GM12801 (cell line): ENCODE measurements around the gene MYOZ1.

Source experiments
- TF ChIP-seq, protein P1 (sequence below): IDR thresholded peaks from one replicate; pipeline ENCODE4 v1.5.1; 2011; ENCODE audit warnings: control low read depth; ENCODE audit not compliant: insufficient read length; ENCODE audit errors: extremely low read depth

Gene MYOZ1

DNA sequence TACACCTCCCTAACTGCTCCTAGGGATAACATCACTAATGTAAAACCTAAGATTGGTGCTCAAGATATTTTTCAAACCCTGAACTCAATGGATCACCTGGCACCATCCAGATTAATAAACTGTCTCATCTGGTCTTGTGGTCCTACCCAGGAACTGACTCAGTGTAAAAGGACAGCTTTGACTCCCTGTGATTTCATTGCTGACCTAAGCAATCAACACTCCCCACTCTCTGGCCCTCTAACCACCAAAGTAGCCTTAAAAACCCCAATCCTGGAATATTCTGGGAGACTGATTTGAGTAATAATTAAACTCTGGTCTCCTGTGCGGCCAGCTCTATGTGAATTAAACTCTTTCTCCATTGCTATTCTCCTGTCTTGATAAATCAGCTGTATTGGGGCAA, 43.9 kb downstream of the MYOZ1 start:
- TF ChIP-seq, protein P1, sequence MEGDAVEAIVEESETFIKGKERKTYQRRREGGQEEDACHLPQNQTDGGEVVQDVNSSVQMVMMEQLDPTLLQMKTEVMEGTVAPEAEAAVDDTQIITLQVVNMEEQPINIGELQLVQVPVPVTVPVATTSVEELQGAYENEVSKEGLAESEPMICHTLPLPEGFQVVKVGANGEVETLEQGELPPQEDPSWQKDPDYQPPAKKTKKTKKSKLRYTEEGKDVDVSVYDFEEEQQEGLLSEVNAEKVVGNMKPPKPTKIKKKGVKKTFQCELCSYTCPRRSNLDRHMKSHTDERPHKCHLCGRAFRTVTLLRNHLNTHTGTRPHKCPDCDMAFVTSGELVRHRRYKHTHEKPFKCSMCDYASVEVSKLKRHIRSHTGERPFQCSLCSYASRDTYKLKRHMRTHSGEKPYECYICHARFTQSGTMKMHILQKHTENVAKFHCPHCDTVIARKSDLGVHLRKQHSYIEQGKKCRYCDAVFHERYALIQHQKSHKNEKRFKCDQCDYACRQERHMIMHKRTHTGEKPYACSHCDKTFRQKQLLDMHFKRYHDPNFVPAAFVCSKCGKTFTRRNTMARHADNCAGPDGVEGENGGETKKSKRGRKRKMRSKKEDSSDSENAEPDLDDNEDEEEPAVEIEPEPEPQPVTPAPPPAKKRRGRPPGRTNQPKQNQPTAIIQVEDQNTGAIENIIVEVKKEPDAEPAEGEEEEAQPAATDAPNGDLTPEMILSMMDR, result no peak

DNA sequence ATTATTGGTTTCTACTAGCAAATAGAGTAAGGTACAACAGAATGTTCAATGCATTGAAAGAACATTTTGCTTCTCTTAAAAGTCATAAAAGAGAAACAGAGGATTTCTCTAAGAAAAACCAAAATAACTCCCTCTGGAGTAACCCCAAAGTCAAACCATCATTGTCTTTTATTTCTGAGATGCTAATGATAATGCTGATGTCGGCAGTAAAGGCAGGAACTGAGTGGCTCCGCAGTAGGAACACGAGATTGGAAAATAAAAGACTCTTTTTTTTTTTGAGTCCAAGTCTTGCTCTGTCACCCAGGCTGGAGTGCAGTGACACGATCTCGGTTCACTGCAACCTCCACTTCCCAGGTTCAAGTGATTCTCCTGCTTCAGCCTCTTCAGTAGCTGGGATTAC, 47.5 kb downstream of the MYOZ1 start:
- TF ChIP-seq, protein P1, result no peak

DNA sequence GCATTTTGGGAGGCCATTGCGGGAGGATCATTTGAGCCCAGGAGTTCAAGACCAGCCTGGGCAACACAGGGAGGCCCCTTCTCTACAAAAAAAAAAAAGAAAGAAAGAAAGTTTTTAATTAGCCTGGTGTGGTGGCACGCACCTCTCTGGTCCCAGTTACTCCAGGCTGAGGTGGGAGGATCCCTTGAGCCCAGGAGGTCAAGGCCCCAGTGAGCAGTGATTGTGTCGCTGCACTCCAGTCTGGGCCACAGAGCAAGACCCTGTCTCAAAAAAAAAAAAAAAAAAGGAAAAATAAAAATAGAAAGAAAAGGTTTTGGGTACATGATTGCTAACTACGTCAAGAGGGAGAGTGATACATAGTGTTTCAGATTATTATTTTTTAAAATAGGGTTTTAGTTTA, 48.2 kb downstream of the MYOZ1 start:
- TF ChIP-seq, protein P1, result no peak

DNA sequence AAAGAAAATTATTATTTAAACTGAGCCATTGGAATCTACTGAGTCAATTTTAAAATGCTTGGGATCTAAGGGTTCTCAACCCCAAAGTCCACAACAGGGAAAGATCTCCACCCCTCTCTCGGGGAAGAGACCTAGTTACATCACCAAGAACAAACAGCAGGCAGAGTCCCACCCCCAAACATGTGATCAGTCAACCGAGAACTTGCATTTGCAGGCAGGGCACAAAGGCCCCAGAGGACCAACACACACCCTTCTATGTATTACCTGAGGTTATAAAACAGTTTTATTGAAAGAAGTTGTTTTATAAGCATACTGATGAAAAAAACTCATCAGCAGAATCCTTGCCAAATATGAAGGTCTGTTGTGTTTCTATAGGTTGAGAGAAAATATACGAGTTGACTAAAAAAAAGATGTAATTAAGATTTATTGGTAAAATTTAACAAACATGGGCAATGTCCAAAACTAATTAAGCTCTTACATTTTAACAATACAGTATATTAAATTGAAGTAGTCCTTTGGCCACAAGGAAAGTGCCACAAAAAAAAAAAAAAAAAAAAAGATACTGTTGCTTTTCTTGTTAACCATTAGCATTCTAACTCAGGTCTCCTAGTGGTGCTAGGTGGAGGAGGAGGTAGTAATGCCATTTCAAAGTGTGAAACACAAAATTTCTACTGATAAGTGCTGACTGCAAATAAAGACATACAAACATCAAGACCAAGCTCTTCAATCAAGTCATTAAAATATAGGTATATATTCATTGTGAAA, 49.2 kb downstream of the MYOZ1 start:
- TF ChIP-seq, protein P1, result no peak

DNA sequence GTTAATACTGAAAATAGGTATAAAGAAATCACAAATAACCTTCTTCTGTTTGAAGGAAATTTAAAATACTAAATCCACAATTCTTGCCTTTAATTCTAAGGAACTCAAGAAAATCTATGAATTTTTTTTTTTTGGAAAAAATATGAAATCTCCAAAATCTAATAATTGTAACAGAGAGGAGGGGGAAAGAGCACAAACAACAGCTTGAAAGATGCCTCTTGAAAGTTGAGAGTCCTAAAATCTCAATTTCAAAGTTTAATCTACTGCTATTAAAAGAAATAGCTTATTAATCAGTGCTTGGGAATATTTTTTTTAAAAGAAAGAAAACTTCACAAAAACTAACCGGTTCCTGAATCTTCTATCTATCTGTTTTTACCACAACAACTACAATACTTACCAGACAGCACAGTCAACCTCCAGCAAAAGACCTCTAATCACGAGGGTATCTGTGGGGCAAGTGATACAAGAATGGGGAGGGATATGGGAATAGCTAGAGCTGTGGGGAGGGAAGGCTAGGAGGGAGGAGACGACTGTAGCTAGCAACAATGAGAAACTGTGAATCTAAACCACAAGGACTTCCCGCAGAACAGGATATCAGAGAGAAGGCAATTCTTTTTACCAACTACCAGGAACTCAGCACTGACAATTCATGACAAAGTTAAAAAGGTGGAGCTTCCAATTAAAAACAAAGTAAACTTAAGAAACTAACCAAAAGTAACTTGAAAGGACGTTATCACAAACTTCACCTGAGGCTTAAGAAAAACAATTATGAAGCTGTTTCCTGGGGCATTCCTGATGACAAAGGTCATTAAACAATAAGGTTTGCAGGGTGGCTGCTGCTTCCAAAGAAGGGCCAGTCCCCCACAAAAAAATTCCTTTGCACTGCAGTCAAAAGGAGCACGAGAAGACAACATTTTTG, 50.1 kb downstream of the MYOZ1 start, which contains the start of gene USP54:
Gene USP54, minus strand, starts transcription at position 462 of the 919 bp plus-strand sequence. CDS start 15,684 bp downstream, outside the sequence.
- TF ChIP-seq, protein P1, result no peak

DNA sequence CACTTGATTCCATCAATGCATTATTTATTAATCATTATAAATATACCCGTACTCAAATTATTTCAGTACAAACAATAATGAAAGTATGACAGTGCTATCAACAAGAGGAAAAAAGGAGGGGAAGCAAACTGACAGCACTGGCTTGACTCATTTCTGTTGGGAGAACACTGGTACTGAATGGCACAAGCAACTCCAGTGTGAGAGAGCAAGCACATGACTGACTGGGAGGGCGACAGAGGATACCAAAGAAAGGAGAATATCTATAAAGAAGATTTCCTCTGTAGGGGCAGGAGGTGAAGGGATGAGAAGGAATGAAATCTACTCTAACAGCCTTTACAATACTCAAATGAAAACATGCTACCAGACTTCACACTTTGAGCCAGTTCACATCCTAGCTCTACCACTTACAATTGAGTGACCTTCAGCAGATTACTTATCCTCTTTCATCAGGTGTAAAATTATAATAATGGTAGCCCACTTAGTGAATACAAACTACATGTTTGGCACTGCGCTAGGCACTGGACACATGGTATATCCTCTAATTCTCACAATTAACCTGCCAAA, 51.6 kb downstream of the MYOZ1 start:
- TF ChIP-seq, protein P1, result no peak

DNA sequence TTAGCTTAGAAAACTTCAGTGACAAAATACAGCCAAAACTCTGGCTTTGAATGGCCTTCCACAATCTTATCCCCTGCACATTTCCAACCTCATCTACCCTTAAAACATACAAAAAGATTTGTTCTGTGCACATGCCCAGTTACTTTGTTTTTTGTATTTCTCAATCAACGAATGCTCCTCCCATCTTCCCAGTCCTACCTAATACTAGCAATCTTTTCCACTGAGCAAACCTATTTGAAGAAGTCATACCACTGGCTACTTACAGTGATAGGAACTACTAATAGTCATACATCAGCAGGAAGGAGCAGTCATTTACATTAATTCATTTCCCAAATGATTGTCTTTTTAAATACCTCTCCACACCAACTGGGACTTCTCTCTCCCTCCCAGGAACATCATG, 52.6 kb downstream of the MYOZ1 start:
- TF ChIP-seq, protein P1, result no peak
